Measurements from ENCODE around the gene IL4.

GRCh38 chr5:132662925-132663770 lies 10.6 kb upstream of the IL4 start:
- TF ChIP-seq, protein P1, sequence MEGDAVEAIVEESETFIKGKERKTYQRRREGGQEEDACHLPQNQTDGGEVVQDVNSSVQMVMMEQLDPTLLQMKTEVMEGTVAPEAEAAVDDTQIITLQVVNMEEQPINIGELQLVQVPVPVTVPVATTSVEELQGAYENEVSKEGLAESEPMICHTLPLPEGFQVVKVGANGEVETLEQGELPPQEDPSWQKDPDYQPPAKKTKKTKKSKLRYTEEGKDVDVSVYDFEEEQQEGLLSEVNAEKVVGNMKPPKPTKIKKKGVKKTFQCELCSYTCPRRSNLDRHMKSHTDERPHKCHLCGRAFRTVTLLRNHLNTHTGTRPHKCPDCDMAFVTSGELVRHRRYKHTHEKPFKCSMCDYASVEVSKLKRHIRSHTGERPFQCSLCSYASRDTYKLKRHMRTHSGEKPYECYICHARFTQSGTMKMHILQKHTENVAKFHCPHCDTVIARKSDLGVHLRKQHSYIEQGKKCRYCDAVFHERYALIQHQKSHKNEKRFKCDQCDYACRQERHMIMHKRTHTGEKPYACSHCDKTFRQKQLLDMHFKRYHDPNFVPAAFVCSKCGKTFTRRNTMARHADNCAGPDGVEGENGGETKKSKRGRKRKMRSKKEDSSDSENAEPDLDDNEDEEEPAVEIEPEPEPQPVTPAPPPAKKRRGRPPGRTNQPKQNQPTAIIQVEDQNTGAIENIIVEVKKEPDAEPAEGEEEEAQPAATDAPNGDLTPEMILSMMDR (IDR thresholded peaks at IDR 0.05) = no peak
- TF ChIP-seq POLR2A (IDR thresholded peaks at IDR 0.05) = no peak

All from right lobe of liver (tissue), 4 donors.